GM18861 (cell line): ENCODE measurements around the gene AP1S2.
A peak's percentile ranks its signal among the peaks of the same experiment; 100 is the strongest.

Experiments
- ATAC-seq: cut with Tn5 transposase; IDR thresholded peaks from one replicate; pipeline ENCODE4 v1.9.1; 2021; ENCODE audit not compliant: unreplicated experiment

AP1S2 gene

GRCh38 chrX:15812192-15812938 lies 42.2 kb downstream of the AP1S2 start:
- no peak for ATAC-seq

GRCh38 chrX:15808254-15808653 lies 46.4 kb downstream of the AP1S2 start:
- no peak for ATAC-seq

GRCh38 chrX:15804563-15804962 lies 50.0 kb downstream of the AP1S2 start:
- ATAC-seq: no peak

- no peak for ATAC-seq
Observed at GRCh38 chrX:15797707-15798106, 56.9 kb downstream of the AP1S2 start.

- peak; percentile 21 for ATAC-seq
Observed at GRCh38 chrX:15790769-15791290, 63.8 kb downstream of the AP1S2 start.

- ATAC-seq: peak; percentile 92
Observed at GRCh38 chrX:15789979-15790768, 64.4 kb downstream of the AP1S2 start, which contains the start of gene ZRSR2. ZRSR2 (plus strand) TSS chrX:15790484; CDS start chrX:15790496, 12 bp downstream.

- ATAC-seq: no peak
Observed at GRCh38 chrX:15786915-15787314, 67.7 kb downstream of the AP1S2 start.

- no peak for ATAC-seq
Observed at GRCh38 chrX:15785176-15785750, 69.3 kb downstream of the AP1S2 start.

GRCh38 chrX:15781961-15782699 lies 72.5 kb downstream of the AP1S2 start:
- peak; percentile 73 for ATAC-seq
